Measurements from ENCODE around the gene SEMA6B.
A peak's percentile ranks its signal among the peaks of the same experiment; 100 is the strongest.

Gene SEMA6B

GRCh38 chr19:4523306-4524110, 36.0 kb downstream of the SEMA6B start:
- peak; percentile 33 for DNase-seq

DNA sequence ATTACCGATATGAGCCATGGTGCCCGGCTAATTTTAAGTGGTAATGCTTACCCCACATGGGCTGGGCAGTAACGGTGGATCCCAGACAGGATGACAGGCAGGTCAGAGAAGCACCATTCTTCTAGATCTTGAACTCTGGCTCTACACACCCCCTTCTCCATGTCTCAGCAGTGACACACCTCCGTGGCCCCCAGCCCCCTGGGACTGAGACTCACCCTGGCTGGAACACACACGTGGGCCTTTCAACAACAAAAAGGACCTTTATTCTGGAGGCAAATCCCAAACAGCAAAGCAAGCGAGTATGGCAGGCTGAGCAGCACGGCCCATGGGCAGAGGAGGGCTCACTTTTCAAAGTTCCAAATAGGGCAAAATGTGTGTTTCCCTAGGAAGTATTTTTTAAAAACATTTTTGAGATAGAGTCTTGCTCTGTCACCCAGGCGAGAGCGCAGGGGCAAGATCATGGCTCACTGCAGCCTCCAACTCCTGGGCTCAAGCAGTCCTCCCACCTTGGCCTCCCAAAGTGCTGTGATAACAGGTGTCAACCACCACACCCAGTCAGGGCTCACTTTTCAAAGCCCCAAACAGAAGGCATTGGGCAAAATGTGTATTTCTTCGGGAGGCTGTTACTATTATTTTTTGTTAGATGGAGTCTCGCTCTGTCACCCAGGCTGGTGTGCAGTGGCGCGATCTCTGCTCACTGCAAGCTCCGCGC, 37.0 kb downstream of the SEMA6B start:
- no peak for DNase-seq

- DNase-seq: no peak
Measured at GRCh38 chr19:4521888-4522242, 37.6 kb downstream of the SEMA6B start.

DNA sequence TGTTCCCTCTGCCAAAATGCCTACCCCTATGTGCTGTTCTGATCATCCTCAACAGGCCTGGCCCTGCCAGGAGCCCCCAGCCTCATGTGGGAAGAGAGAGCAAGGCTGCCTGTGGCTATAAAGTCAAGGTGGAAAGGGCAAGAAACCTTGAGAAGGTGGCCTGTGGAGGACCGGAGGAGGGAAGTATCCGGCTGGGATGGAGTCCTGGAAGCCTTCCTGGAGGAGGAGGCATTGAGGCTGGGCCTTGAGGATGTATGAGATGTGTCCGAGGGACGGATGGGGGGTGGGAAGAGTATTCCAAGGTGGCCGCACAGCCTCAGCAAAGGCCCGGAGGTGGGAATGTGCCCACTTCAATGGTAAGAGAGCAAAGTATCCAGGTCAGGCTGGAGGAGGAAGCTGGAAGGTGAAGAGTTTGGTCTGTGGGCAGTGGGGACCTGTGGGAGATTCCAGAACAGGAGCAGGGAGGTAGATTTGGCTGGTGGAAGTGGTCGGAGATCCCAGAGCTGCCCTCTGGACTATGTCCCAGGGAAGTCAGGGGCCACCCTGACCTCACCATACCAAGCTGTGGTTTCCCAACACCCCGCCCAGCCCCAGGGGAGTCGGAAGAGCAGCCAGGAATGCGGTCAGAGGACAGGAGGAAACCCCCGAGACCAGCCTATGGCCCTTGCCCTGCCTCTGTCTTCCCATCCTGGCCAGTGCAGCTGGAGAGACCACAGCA, 38.2 kb downstream of the SEMA6B start:
- DNase-seq: no peak

DNA sequence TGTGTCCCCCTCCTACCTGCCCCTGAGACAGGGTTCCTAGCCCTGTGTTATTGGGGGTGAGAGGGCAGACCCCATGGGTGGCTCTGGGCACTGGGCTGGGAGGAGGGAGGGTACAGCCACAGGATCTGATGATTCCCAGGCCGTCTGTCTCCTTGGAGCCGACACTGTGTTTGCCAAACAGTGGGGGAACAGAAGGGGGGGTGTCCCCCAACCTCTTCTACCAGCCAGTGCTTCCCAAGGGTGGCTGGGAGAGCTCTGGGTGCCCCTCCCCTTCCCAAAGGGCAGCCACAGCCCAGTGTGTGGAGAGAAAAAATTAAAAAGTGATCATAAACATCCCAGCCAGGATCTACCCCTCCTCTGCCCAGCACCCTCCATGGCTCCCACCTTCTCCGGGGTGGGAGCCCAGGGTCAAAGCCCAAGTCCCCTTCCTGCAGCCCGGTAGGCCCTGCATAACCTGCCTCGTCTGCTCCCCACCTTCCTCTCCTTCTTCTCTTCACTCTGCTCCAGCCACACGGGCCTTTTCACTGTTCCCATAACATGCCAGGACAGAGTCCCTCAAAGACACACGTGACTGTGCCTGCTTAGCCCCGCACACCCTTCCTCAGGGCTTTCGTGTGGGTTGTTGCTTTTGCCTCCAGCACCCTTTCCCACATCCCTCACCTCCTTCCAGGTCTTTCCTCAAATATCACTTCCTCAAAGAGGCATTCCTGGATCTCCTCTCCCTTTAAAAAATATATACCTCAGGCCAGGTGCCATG, 39.8 kb downstream of the SEMA6B start:
- no peak for DNase-seq

- no peak for DNase-seq
Measured at GRCh38 chr19:4519172-4519496, 40.4 kb downstream of the SEMA6B start.

DNA sequence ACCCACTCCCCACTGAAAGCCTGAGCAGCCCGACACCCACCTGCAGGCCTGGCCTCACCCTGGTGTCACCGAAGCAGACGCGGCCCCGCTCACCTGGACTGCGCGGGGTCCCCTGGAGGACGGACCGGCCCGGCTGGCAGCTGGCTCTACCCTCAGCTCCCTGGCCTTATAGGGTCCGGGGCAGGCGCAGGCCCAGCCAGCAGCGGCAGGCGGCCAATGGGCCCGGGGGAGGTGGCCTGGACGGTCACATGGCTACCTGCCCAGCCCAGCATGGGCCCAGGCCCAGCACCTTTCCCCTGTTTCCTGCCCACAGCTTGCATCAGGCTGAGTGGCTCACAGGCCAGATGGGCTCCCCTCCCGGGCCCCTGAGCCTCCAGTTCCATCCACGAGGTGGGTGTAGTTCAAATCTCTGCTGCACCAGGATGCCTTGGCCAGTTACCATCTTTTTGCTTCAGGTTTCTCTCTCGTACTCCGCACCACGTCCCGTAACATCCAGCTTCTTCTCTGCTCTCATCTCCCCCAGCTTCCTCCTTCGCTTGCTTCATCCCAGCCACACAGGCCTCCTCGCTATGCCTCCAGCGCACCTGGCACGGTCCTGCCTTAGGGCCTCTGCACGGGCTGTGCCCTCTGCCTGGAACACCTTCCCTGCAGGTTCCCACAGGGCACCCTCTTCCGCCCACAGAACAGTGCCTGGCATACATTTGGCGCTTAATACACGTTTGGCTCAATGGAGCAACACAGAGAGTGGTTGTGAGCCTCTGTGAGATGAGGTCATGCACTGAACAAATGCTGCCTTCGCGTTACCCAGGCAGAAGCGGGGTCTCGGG, 40.9 kb downstream of the SEMA6B start, which contains the start of gene PLIN4:
PLIN4 (minus strand) TSS at position 142 of the 827 bp plus-strand sequence. CDS start 214 bp downstream, outside the sequence.
- no peak for DNase-seq

GRCh38 chr19:4517451-4518057, 41.9 kb downstream of the SEMA6B start:
- DNase-seq: no peak

- no peak for DNase-seq
Measured at GRCh38 chr19:4516939-4517300, 42.6 kb downstream of the SEMA6B start.

DNA sequence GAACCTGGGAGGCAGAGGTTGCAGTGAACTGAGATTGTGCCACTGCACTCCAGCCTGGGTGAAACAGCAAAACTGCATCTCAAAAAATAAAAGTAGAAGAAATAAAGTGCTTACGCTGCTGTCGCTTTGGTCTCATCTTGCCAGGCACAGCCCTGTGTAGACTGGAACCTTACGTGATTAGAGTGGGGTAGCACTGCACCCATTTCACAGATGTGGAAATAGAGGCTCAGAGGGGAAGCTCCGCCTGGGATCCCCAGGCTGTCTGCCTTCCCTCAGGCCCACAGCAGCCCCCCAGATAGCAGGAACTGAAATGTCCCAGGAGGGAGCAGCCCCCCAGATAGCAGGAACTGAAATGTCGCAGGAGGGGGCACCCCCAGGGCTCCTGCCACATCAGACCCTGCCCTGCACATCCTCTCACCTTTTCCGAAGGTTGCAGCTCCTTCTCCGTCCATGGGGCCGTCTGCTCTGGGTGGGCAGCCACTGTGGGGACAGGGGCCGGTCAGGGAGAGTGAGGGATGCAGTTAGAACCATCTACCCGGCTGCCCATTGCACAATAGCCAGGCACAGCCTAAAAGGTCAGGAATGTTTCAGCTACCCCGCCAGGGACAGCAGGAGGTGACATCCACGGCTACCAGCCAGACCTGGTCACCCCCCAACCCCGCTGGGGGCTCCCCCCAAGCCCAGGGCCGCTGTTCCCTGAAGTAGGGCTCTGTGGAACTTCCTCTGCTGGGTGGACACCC, 43.1 kb downstream of the SEMA6B start:
- DNase-seq: no peak

- DNase-seq: no peak
Measured at GRCh38 chr19:4515732-4516131, 43.8 kb downstream of the SEMA6B start.

- no peak for DNase-seq
Measured at GRCh38 chr19:4513248-4513647, 46.2 kb downstream of the SEMA6B start.

DNA sequence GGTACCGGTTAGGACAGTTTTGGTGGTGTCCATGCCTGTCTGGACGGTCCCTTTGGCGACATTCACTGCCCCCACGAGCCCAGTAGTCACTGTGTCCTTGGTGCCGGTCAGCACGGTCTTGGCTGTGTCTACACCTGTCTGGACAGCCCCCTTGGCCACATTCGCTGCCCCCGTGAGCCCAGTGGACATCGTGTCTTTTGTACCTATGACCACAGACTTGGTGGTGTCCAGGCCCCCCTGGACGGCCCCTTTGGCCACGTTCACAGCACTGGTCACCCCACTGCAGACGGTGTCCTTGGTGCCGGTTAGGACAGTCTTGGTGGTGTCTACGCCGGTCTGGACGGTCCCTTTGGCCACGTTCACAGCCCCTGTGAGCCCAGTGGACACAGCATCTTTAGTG, 47.4 kb downstream of the SEMA6B start:
- no peak for DNase-seq

DNA sequence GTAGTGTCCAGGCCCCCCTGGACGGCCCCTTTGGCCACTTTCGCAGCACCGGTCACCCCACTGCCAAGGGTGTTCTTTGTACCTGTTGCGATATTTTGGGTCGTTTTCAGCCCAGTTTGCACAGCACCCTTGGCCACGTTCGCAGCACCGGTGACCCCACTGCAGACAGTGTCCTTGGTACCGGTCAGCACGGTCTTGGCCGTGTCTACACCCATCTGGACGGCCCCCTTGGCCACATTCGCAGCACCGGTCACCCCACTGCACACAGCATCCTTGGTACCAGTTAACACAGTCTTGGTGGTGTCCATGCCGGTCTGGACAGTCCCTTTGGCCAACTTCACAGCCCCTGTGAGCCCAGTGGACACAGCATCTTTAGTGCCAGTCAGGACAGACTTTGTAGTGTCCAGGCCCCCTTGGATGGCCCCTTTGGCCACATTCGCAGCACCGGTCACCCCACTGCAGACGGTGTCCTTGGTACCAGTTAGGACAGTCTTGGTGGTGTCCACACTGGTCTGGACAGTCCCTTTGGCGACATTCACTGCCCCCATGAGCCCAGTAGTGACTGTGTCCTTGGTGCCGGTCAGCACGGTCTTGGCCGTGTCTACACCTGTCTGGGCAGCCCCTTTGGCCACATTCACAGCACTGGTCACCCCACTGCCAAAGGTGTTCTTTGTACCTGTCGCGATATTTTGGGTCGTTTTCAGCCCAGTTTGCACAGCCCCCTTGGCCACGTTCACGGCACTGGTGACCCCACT, 48.0 kb downstream of the SEMA6B start:
- DNase-seq: no peak

- no peak for DNase-seq
Measured at GRCh38 chr19:4510435-4511255, 48.8 kb downstream of the SEMA6B start.

GRCh38 chr19:4508698-4509097, 50.8 kb downstream of the SEMA6B start:
- DNase-seq: no peak

DNA sequence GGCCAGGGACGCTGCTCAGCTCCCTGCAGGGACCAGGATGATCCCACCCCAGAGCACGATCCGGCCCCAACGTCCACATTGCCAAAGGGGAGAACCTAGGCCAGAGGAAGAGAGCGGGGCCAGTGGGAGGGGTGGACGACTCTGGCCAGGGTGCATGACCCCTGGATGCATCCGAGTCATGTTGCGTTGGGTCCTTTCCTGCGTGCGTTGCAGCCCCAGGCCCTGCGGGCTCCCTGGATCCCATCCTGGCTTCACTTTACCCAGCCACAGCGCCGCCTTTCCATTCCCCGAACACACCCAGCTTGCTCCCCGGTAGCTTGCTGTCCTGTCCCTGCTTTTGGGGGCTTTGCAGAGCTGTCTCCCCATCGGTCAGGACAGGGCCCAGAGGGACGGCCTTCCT, 51.7 kb downstream of the SEMA6B start:
- DNase-seq: no peak

GRCh38 chr19:4507150-4507452, 52.4 kb downstream of the SEMA6B start:
- DNase-seq: no peak

GRCh38 chr19:4506449-4507149, 52.9 kb downstream of the SEMA6B start:
- no peak for DNase-seq

All from CD4-positive, alpha-beta T cell treated with Interleukin-15 for 1 hour (primary cell).